ENCODE results near the gene SAMMSON.

SAMMSON gene

GRCh38 chr3:70010346-70010745 lies 10.8 kb downstream of the SAMMSON start:
- no peak for DNase-seq (ENCODE audit: low read depth in 2 of 3, low spot score in 1 of 3)

GRCh38 chr3:70011582-70011981 lies 12.0 kb downstream of the SAMMSON start:
- no peak for DNase-seq (ENCODE audit: low read depth in 2 of 3, low spot score in 1 of 3)

- no peak for DNase-seq (ENCODE audit: low read depth in 2 of 3, low spot score in 1 of 3)
Observed at GRCh38 chr3:70020906-70021660, 21.6 kb downstream of the SAMMSON start.

DNA sequence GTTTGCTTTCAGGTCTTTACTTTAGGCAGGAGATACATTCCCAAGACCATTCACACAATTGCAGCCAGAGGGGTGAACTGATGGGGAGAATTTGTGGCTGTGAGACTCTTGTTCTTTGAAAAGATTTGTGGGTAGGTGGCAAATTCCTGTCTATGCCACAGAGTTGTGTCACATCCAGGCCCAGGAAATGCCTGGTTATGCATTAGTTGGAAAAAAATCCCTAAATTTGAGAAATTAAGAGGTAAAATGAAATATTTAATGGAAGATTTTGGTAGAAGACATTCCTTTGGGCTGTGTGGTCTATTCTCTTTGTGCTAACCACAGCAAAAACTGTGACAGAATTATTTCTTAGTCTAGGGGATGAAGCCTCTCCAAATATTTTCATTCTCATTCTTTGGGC lies 28.8 kb downstream of the SAMMSON start:
- no peak for DNase-seq (ENCODE audit: low read depth in 2 of 3, low spot score in 1 of 3)

- no peak for DNase-seq (ENCODE audit: low read depth in 2 of 3, low spot score in 1 of 3)
Observed at GRCh38 chr3:70038693-70039092, 39.2 kb downstream of the SAMMSON start.

- DNase-seq (ENCODE audit: low read depth in 2 of 3, low spot score in 1 of 3): no peak
Observed at GRCh38 chr3:70040386-70040785, 40.9 kb downstream of the SAMMSON start.

DNA sequence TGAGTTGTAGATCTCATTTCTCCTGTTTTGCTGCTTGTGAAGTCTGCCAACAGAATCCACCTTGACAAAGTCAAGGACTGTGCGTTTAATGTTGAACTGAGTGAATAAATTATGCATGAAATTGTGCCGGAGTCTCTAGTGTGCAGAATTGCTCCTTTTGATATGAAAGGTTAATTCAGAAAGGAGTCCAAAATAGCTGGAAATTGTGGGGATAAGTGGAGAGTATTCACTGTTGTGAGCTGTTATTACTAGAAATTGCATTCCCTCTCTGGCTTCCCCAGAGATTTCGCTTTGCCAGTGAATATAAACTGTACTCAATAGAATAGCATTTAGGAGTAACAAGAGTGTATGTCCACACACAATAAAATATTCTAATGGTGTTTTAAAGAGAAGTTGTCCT lies 43.1 kb downstream of the SAMMSON start:
- no peak for DNase-seq (ENCODE audit: low read depth in 2 of 3, low spot score in 1 of 3)

DNA sequence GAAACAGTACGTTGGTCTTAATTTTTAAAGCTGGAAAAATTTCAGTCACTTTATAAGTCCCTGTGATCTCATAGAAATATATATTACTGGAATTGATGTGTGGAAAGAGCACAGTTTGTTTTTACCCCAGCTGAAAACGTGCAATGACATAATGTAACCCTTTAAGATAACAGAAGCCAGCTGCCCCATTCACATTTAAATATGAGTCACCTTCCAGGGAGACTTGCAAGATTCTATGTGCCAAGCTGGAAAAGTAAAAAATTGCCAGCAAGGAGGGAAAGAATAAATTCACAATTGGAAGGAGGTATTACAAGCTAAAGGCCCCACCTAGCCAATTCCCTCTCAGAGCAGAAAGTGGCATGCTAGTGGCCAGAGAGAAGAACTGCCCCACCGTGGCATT lies 50.2 kb downstream of the SAMMSON start:
- no peak for DNase-seq (ENCODE audit: low read depth in 2 of 3, low spot score in 1 of 3)

GRCh38 chr3:70053293-70053692 lies 53.8 kb downstream of the SAMMSON start:
- DNase-seq (ENCODE audit: low read depth in 2 of 3, low spot score in 1 of 3): no peak

DNA sequence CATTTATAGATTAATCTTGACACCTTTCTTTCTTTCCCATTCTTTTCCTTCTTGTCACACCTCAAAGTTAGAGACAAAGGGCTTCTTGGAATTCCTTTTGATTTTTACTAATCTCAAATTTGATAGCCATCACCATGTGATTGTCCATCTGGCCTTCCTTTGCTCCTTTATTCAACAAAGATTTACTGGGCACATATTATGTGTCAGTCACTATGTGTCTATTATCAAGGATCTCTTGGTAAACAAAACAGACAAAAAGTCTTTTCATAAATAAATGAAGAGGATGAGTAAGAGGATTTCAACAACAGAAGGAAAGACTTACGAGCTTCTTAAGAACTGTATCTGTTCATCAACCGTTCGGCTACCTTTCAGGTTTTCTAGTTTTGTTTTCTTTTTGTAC lies 56.5 kb downstream of the SAMMSON start:
- DNase-seq (ENCODE audit: low read depth in 2 of 3, low spot score in 1 of 3): no peak

DNA sequence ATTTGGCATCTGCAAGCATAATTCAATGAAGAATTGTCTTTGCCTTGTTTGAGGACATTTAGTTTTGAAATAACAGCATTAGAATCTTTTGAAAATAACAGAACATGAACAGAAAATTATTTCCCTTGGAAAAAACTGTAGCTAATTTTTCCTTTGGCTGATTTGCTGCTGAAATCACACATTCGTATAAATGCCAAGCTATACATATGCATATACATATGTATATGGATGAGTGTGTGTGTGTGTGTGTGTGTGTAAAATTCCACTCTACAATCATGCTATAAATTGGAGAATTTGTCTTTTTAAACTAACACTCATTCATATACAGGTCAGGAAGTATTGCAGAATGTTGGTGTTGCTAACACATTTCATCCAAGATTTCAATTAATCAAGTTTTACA lies 57.9 kb downstream of the SAMMSON start:
- no peak for DNase-seq (ENCODE audit: low read depth in 2 of 3, low spot score in 1 of 3)

DNA sequence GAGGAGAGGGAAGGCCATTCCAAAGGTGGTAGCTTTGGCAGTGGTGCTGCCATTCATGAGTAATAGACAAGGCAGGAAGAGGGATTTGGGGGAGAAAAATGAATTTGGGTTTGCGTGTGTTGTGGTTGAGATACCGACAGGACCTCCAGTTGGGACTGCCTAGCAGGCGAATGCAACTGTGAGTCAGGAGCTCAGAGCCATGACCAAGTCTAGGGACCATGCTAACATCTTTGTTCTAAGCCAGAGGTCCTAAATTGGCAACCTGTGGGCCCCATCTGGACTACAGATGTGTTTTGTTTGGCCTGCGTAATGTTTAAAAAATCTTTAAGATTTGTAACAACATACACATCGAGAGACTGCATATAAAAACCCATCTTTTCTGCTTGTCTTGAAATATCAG lies 61.6 kb downstream of the SAMMSON start:
- no peak for DNase-seq (ENCODE audit: low read depth in 2 of 3, low spot score in 1 of 3)

- DNase-seq (ENCODE audit: low read depth in 2 of 3, low spot score in 1 of 3): peak in 1 of 3 donors; percentile 8
Observed at GRCh38 chr3:70064194-70064779, 64.8 kb downstream of the SAMMSON start.

- DNase-seq (ENCODE audit: low read depth in 2 of 3, low spot score in 1 of 3): no peak
Observed at GRCh38 chr3:70065696-70066253, 66.2 kb downstream of the SAMMSON start.

GRCh38 chr3:70067860-70068521 lies 68.5 kb downstream of the SAMMSON start:
- no peak for DNase-seq (ENCODE audit: low read depth in 2 of 3, low spot score in 1 of 3)

GRCh38 chr3:70069557-70069956 lies 70.0 kb downstream of the SAMMSON start:
- no peak for DNase-seq (ENCODE audit: low read depth in 2 of 3, low spot score in 1 of 3)

DNA sequence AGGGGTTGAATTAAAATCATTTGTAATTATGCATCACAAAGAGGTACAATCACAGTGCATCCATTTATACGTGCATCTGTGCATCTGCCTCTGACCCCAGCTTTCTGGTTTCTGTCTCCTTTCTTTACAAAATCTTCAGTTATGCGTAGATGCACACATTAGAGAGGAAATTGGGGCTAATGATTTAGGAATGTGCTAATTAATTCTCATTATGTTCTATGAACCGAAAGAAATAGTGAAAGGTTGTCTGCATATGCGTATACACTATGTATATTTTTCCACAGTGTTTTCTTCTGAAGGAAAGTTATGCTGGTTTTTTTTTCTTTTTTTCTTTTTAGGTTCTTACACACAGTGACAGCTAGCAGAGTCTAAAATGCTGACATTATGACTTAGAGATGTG lies 71.6 kb downstream of the SAMMSON start:
- DNase-seq (ENCODE audit: low read depth in 2 of 3, low spot score in 1 of 3): no peak

- no peak for DNase-seq (ENCODE audit: low read depth in 2 of 3, low spot score in 1 of 3)
Observed at GRCh38 chr3:70072180-70072579, 72.6 kb downstream of the SAMMSON start.

DNA sequence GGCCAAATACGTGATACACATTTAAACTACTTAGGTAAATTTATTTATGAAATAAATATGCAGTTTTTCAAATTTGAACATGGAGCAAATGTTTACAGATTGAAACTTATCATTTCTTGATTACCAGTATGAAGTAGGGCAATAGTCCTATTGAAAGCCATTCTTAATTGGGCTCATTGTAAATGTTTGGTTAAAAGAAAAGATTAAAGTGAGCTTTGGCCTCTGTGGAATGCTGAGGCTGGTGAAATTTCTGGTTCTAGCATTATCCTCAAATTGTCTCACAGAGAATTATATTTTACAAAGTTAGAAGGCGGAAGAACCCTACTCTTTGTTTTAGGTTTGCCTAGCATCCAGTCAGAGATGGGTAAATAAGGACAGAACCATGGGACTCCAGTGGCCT lies 73.2 kb downstream of the SAMMSON start:
- no peak for DNase-seq (ENCODE audit: low read depth in 2 of 3, low spot score in 1 of 3)

GRCh38 chr3:70075101-70075500 lies 75.6 kb downstream of the SAMMSON start:
- no peak for DNase-seq (ENCODE audit: low read depth in 2 of 3, low spot score in 1 of 3)

DNA sequence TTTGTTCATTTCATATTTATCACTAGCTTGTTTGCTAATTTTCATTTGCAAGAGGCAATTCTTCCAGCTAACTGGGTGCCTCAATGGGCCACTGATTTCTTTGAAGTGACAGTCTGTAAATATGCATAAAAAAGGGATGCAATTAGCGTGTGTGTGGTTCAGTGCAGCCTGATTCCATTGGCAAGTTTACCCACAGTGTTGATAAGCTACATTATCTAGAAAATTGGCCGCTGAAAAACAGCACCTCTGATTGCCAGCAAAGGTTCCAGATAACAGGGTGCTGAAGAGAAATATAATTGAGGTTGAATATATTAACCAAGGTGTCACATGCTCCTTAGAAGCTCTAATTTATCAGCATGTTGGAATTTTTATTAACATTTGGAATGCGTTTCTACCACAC lies 76.9 kb downstream of the SAMMSON start:
- no peak for DNase-seq (ENCODE audit: low read depth in 2 of 3, low spot score in 1 of 3)

- DNase-seq (ENCODE audit: low read depth in 2 of 3, low spot score in 1 of 3): no peak
Observed at GRCh38 chr3:70078778-70079177, 79.2 kb downstream of the SAMMSON start.

All from stimulated activated CD4-positive, alpha-beta T cell treated with anti-CD3 and anti-CD28 coated beads, Interleukin-12 subunit alpha, Interleukin-12 subunit beta, amount 100 ng/mL, for 48 hours (primary cell).